Measurements from ENCODE around the gene KRT222.

KRT222 gene

GRCh38 chr17:40651939-40652338 lies 13.0 kb downstream of the KRT222 start:
- no peak for DNase-seq

GRCh38 chr17:40648384-40648968 lies 16.5 kb downstream of the KRT222 start:
- DNase-seq = peak in 2 of 3 experiments; percentile 67 to 91

- peak; percentile 82 to 95 (median 94) for DNase-seq
Observed at GRCh38 chr17:40647624-40648383, 17.2 kb downstream of the KRT222 start, which contains the start of gene SMARCE1. Gene SMARCE1 (minus strand): TSS chr17:40647818. CDS start chr17:40645802, 2,016 bp downstream.

GRCh38 chr17:40646791-40647623 lies 18.0 kb downstream of the KRT222 start:
- DNase-seq = peak in 1 of 3 experiments; percentile 51

GRCh38 chr17:40645943-40646342 lies 19.0 kb downstream of the KRT222 start:
- DNase-seq = no peak

GRCh38 chr17:40645291-40645690 lies 19.7 kb downstream of the KRT222 start:
- DNase-seq = no peak

- no peak for DNase-seq
Observed at GRCh38 chr17:40637931-40638330, 27.0 kb downstream of the KRT222 start.

- no peak for DNase-seq
Observed at GRCh38 chr17:40633871-40634270, 31.1 kb downstream of the KRT222 start.

GRCh38 chr17:40632216-40632615 lies 32.8 kb downstream of the KRT222 start:
- DNase-seq = no peak

- DNase-seq = no peak
Observed at GRCh38 chr17:40629842-40630241, 35.1 kb downstream of the KRT222 start.

GRCh38 chr17:40625311-40625710 lies 39.7 kb downstream of the KRT222 start:
- DNase-seq = no peak

GRCh38 chr17:40623419-40624210 lies 41.4 kb downstream of the KRT222 start:
- no peak for DNase-seq

- DNase-seq = no peak
Observed at GRCh38 chr17:40622509-40622928, 42.5 kb downstream of the KRT222 start.

- DNase-seq = no peak
Observed at GRCh38 chr17:40621578-40621977, 43.4 kb downstream of the KRT222 start.

GRCh38 chr17:40621019-40621418 lies 44.0 kb downstream of the KRT222 start:
- no peak for DNase-seq

- no peak for DNase-seq
Observed at GRCh38 chr17:40618754-40619625, 46.0 kb downstream of the KRT222 start.

- DNase-seq = no peak
Observed at GRCh38 chr17:40617678-40618240, 47.2 kb downstream of the KRT222 start.

- DNase-seq = no peak
Observed at GRCh38 chr17:40616592-40616991, 48.4 kb downstream of the KRT222 start.

GRCh38 chr17:40615841-40616476 lies 49.0 kb downstream of the KRT222 start:
- no peak for DNase-seq

GRCh38 chr17:40615068-40615840 lies 49.7 kb downstream of the KRT222 start:
- DNase-seq = peak in 2 of 3 experiments; percentile 60 to 82
